H4 (cell line): ENCODE results near the gene BLVRA. TPM values are rescaled to one million over a fixed set of nuclear protein-coding genes. Genes with fewer than 3 reads are reported as not detected.
A peak's percentile ranks its signal among the peaks of the same experiment; 100 is the strongest.
"Not testable (repeated sequence)": the region's sequence is repeated elsewhere in the genome, so short reads cannot be mapped to it uniquely, and the experiment has no call there.

ENCODE experiments used
- DNase-seq: peaks from one replicate; pipeline ENCODE4 v3.0.0-alpha.2; 2015; ENCODE audit warnings: low spot score
- total RNA-seq: library from RNA; depleted of rRNA; stranded (reverse); fragments of >200 nt; shearing (Covaris generic); gene quantifications from 2 replicates; pipeline ENCODE4 v1.2.3, GENCODE V29; 2014; rRNA removed

BLVRA gene
- 86.1 and 109 TPM in 2 replicates for total RNA-seq

GRCh38 chr7:43758029-43758821 is at the start of gene BLVRA:
TSS of gene BLVRA (plus strand) at chr7:43758680. CDS start at chr7:43771159, 12,479 bp downstream.
- DNase-seq, result peak; percentile 53

GRCh38 chr7:43711503-43711902 is 47.0 kb upstream of the BLVRA start:
- DNase-seq, result no peak

GRCh38 chr7:43715966-43716365 is 42.5 kb upstream of the BLVRA start:
- DNase-seq, result not testable (repeated sequence)

GRCh38 chr7:43716598-43716997 is 41.9 kb upstream of the BLVRA start:
- DNase-seq, result no peak

GRCh38 chr7:43721193-43721806 is 37.2 kb upstream of the BLVRA start:
- DNase-seq, result peak; percentile 53

GRCh38 chr7:43723007-43723341 is 35.5 kb upstream of the BLVRA start:
- DNase-seq, result no peak

GRCh38 chr7:43725251-43725650 is 33.2 kb upstream of the BLVRA start:
- DNase-seq, result no peak

GRCh38 chr7:43726466-43726865 is 32.0 kb upstream of the BLVRA start:
- DNase-seq, result no peak

GRCh38 chr7:43727003-43727402 is 31.5 kb upstream of the BLVRA start:
- no peak for DNase-seq

- DNase-seq, result no peak
These were observed 31.0 kb upstream of the BLVRA start for GRCh38 chr7:43727494-43727893.

GRCh38 chr7:43729214-43729923 is 29.1 kb upstream of the BLVRA start, which contains the start of gene COA1:
TSS of gene COA1 (minus strand) at chr7:43729523. CDS start at chr7:43648614, 80,909 bp downstream.
- peak; percentile 95 for DNase-seq

- no peak for DNase-seq
These were observed 28.6 kb upstream of the BLVRA start for GRCh38 chr7:43729924-43730248.

- not testable (repeated sequence) for DNase-seq
These were observed 27.0 kb upstream of the BLVRA start for GRCh38 chr7:43731494-43731893.

GRCh38 chr7:43734575-43735332 is 23.7 kb upstream of the BLVRA start:
- DNase-seq, result not testable (repeated sequence)

GRCh38 chr7:43735403-43735801 is 23.1 kb upstream of the BLVRA start:
- no peak for DNase-seq

- peak; percentile 80 for DNase-seq
These were observed 22.5 kb upstream of the BLVRA start for GRCh38 chr7:43735802-43736603.

GRCh38 chr7:43737467-43738127 is 20.9 kb upstream of the BLVRA start:
- no peak for DNase-seq

- no peak for DNase-seq
These were observed 15.8 kb upstream of the BLVRA start for GRCh38 chr7:43742692-43743091.

GRCh38 chr7:43747328-43748105 is 11.0 kb upstream of the BLVRA start:
- no peak for DNase-seq
